AG04450 (cell line): ENCODE data around the gene RAB11FIP3. TPM values are rescaled to one million over a fixed set of nuclear protein-coding genes. Genes with fewer than 3 reads are reported as not detected.
"Not testable (repeated sequence)": the region's sequence is repeated elsewhere in the genome, so short reads cannot be mapped to it uniquely, and the experiment has no call there.

Source experiments
- CTCF ChIA-PET: fragments of 300-600, 350-600 bp; formaldehyde crosslinking; extraction: SDS; loops from one replicate; lab custom pipeline; 2022; ENCODE audit warnings: antibody characterized with exemption, inconsistent platforms; lab: Charles Lee
- POLR2A ChIA-PET: fragments of 350-600 bp; formaldehyde crosslinking; extraction: SDS; loops from one replicate; lab custom pipeline; 2021; ENCODE audit warnings: antibody characterized with exemption, inconsistent platforms; lab: Yijun Ruan, JAX
- DNase-seq: peaks from one replicate; pipeline ENCODE4 v3.0.0-alpha.2; 2011; ENCODE audit warnings: low read depth, low spot score
- H3K27ac ChIP-seq: one replicate; pipeline ENCODE4 v1.5.1; 2012; ENCODE audit warnings: low read depth, low read length, control low read depth
- H3K27me3 ChIP-seq: one replicate; pipeline ENCODE4 v1.6.0; 2012; ENCODE audit warnings: low read length; ENCODE audit not compliant: control insufficient read depth, insufficient read depth
- H3K4me3 ChIP-seq: 2 replicates; pipeline ENCODE4 v1.5.1; 2011; ENCODE audit warnings: mild to moderate bottlenecking, low read depth, low read length, control low read depth
- H3K9me3 ChIP-seq: 2 replicates; pipeline ENCODE4 v1.5.1; 2012; ENCODE audit warnings: low read length; ENCODE audit not compliant: control insufficient read depth, insufficient read depth
- polyA plus RNA-seq: library from polyadenylated mRNA; depleted of rRNA; stranded (reverse); fragments of >200 nt; gene quantifications from 2 replicates; pipeline ENCODE4 v1.2.3, GENCODE V29; 2011
- TF ChIP-seq, protein P1 (sequence below): IDR thresholded peaks from 2 replicates; pipeline ENCODE4 v1.5.1; 2011; ENCODE audit warnings: low read depth, low read length, control low read depth, inconsistent platforms

Gene RAB11FIP3
- polyA plus RNA-seq, 1 experiment: 6.9 TPM

DNA sequence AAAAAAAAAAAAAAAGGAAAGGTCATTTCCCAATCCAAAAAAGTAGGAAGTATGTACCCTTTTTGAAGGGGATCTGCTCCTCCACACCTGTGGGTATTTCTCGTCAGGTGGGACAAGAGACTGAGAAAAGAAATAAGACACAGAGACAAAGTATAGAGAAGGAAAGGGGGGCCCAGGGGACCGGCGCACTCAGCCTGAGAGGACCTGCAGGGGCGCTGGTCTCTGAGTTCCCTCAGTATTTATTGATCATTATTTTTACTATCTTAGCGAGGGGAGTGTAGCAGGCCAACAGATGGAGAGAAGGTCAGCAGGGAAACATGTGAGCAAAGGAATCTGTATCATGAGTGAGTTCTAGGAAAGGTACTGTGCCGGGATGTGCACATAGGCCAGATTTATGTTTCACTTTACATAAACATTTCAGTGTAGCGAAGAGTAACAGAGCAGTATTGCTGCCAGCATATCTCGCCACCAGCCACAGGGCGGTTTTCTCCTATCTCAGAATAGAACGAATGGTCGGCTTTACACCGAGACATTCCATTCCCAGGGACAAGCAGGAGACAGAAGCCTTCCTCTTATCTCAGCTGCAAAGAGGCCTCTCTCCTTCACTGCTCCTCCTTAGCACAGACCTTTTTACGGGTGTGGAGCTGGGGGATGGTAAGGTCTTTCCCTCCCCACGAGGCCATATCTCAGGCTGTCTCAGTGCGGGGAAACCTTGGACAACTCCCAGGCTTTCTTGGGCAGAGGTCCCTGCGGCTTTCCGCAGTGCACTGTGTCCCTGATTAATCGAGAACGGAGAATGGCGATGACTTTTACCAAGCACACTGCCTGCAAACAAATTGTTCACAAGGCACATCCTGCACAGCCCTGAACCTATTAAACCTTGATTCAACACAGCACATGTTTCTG, 37.4 kb upstream of the RAB11FIP3 start:
- H3K27ac ChIP-seq: peak overlapping the region; percentile 47
- CTCF ChIA-PET: interaction anchor here (0.6 to 0.7 kb wide), 2 partner anchors 160 to 1109 kb away, joined by 3 to 5 read pairs; no protein-coding TSS in a partner anchor
- POLR2A ChIA-PET, DNase-seq, H3K27me3 ChIP-seq, H3K9me3 ChIP-seq: not testable (repeated sequence)
- TF ChIP-seq, protein P1, sequence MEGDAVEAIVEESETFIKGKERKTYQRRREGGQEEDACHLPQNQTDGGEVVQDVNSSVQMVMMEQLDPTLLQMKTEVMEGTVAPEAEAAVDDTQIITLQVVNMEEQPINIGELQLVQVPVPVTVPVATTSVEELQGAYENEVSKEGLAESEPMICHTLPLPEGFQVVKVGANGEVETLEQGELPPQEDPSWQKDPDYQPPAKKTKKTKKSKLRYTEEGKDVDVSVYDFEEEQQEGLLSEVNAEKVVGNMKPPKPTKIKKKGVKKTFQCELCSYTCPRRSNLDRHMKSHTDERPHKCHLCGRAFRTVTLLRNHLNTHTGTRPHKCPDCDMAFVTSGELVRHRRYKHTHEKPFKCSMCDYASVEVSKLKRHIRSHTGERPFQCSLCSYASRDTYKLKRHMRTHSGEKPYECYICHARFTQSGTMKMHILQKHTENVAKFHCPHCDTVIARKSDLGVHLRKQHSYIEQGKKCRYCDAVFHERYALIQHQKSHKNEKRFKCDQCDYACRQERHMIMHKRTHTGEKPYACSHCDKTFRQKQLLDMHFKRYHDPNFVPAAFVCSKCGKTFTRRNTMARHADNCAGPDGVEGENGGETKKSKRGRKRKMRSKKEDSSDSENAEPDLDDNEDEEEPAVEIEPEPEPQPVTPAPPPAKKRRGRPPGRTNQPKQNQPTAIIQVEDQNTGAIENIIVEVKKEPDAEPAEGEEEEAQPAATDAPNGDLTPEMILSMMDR: peak; percentile 30
- H3K4me3 ChIP-seq: peak overlapping the region; percentile 25; the same call in 1 of the 2 replicates

DNA sequence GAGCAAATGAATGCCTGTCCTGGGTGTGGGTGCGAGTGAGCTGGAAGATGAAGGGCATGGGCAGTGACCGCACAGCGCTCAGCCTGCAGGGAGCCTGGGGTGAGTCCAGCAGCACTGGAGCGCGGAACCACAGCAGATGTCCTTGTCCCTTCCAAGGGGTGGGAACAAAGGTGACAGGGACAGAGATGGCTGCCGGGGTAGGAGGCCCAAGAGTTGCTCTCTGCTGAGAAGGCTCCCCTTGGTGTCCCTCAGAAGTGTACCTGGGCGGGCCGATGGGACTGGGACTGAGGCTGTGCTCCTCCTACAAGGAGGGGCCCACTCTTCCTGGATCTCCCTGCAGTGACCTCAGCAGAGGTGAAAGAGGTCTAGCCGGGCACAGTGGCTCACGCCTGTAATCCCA, 36.1 kb upstream of the RAB11FIP3 start:
- Histone ChIP-seq H3K9me3 (peaks cover 7% of the 10 kb centered on the region), H3K4me3 (no peak overlapping the region), H3K27ac (no peak overlapping the region), H3K27me3 (no peaks in the 10 kb centered on the region)
- TF ChIP-seq, protein P1: no peak
- POLR2A ChIA-PET: no interaction called here
- DNase-seq: no peak
- CTCF ChIA-PET: no interaction called here

DNA sequence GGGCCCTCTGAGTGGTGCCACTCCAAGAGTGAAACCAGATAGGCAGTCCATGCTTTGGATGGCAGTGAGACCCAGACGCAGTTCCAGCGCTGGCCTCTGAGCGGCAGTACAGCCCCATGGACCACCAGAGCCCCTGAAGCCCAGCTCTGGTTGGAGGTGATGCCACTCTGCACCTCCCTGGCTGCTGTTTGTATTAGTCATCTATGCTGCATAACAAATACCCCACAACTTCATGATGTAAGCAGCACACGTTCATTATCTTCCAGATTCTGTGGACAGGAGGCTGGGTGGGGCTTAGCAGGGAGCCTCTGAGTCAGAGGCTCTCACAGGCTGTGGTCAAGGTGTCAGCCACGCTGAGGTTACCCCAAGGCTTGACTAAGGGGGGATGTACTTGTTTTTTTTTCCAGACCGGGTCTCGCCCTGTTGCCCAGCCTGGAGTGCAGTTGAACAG, 33.5 kb upstream of the RAB11FIP3 start:
- H3K27ac ChIP-seq: no peak overlapping the region
- H3K9me3 ChIP-seq: peaks cover 7% of the 10 kb centered on the region
- peak; percentile 45 for DNase-seq
- POLR2A ChIA-PET: no interaction called here
- TF ChIP-seq, protein P1: peak; percentile 70
- CTCF ChIA-PET: interaction anchor here (0.7 kb wide), 1 partner anchor 104 kb away, joined by 3 read pairs; no protein-coding TSS in a partner anchor
- no peak overlapping the region for H3K4me3 ChIP-seq
- H3K27me3 ChIP-seq: no peaks in the 10 kb centered on the region

DNA sequence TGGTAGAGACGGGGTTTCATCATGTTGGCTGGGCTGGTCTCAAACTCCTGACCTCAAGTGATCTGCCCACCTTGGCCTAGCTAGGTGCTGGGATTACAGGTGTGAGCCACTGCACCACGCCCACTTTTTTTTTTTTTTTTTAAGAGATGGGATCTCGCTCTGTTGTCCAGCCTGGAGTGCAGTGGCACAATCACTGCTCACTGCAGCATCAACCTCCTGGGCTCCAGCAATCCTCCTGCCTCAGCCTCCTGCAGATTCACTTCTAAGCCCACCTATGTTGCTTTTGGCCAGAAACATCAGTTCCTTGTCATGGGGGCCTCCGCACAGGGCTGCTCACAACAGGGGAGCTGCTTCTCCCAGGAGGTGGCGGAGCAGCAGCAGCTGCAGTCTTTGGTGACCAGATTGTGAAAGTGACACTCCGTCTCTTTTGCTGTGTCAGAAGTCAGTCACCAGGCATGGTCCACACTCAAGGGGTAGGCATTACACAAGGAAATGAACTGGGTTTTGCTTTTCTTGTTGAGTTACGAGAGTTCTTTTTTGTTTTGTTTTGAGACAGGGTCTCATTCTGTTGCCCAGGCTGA, 32.9 kb upstream of the RAB11FIP3 start:
- Histone ChIP-seq H3K4me3 (no peak overlapping the region), H3K9me3 (peaks cover 7% of the 10 kb centered on the region), H3K27ac (no peak overlapping the region), H3K27me3 (no peaks in the 10 kb centered on the region)
- no peak for DNase-seq
- TF ChIP-seq, protein P1: no peak
- ChIA-PET POLR2A (no interaction called here), CTCF (no interaction called here)

DNA sequence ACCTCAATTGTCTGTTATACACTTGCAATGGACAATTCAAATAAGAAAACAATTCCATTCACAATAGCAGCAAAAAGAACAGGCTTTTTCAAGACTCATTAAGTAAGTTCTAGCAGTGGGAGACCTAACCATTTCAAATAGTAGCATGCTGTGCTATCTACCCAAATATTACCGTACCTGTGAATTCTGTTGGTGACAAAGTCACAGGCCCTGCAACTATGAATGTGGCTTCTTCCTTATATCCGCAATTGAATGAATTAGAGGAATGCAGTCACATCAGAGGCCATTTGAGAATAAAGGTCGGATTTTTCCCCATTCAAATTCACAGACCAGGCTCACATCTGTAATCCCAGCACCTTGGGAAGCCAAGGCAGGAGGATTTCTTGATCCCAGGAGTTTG, 29.2 kb upstream of the RAB11FIP3 start:
- TF ChIP-seq, protein P1: no peak
- no peak overlapping the region for H3K27ac ChIP-seq
- POLR2A ChIA-PET: no interaction called here
- CTCF ChIA-PET: no interaction called here
- no peaks in the 10 kb centered on the region for H3K27me3 ChIP-seq
- H3K4me3 ChIP-seq: peak overlapping the region; percentile 64
- H3K9me3 ChIP-seq: peaks cover 7% of the 10 kb centered on the region
- DNase-seq: no peak
